Activated effector memory CD4-positive, alpha-beta T cell treated with anti-CD3 and anti-CD28 coated beads, Interleukin-2, amount 50 U/mL, for 16 hours (primary cell): ENCODE measurements around the gene TIA1.
"Not testable (repeated sequence)": the region's sequence is repeated elsewhere in the genome, so short reads cannot be mapped to it uniquely, and the experiment has no call there.

Experiments used
- DNase-seq: peaks from one replicate; pipeline ENCODE4 v3.0.0-alpha.2; 2020

The TIA1 gene

GRCh38 chr2:70248181-70248847 is at the start of gene TIA1:
Gene TIA1, minus strand, starts transcription at chr2:70248628. Its CDS starts 198 bp downstream, at chr2:70248430.
- peak; percentile 99 for DNase-seq

GRCh38 chr2:70297828-70298227 is 49.4 kb upstream of the TIA1 start:
- DNase-seq = not testable (repeated sequence)

GRCh38 chr2:70283500-70284191 is 35.2 kb upstream of the TIA1 start:
- DNase-seq = no peak

- DNase-seq = no peak
Measured at GRCh38 chr2:70282439-70282838, 34.0 kb upstream of the TIA1 start.

- no peak for DNase-seq
Measured at GRCh38 chr2:70280242-70280798, 31.9 kb upstream of the TIA1 start.

GRCh38 chr2:70270323-70270722 is 21.9 kb upstream of the TIA1 start:
- no peak for DNase-seq

- DNase-seq = not testable (repeated sequence)
Measured at GRCh38 chr2:70269422-70270302, 21.2 kb upstream of the TIA1 start.

- DNase-seq = not testable (repeated sequence)
Measured at GRCh38 chr2:70266925-70267324, 18.5 kb upstream of the TIA1 start.

GRCh38 chr2:70261501-70261900 is 13.1 kb upstream of the TIA1 start:
- no peak for DNase-seq

- peak; percentile 65 for DNase-seq
Measured at GRCh38 chr2:70258532-70258875, 10.1 kb upstream of the TIA1 start.

- no peak for DNase-seq
Measured at GRCh38 chr2:70255637-70256314, 7.3 kb upstream of the TIA1 start.

GRCh38 chr2:70250434-70250833 is 2.0 kb upstream of the TIA1 start:
- no peak for DNase-seq

- DNase-seq = no peak
Measured at GRCh38 chr2:70247364-70248180, 856 bp downstream of the TIA1 start.

GRCh38 chr2:70243806-70244584 is 4.4 kb downstream of the TIA1 start:
- no peak for DNase-seq

GRCh38 chr2:70242552-70242951 is 5.9 kb downstream of the TIA1 start:
- no peak for DNase-seq

GRCh38 chr2:70241340-70241739 is 7.1 kb downstream of the TIA1 start:
- DNase-seq = no peak

GRCh38 chr2:70240599-70240998 is 7.8 kb downstream of the TIA1 start:
- DNase-seq = no peak

GRCh38 chr2:70233926-70234325 is 14.5 kb downstream of the TIA1 start:
- no peak for DNase-seq

- DNase-seq = no peak
Measured at GRCh38 chr2:70226781-70227180, 21.6 kb downstream of the TIA1 start.

GRCh38 chr2:70223305-70223704 is 25.1 kb downstream of the TIA1 start:
- not testable (repeated sequence) for DNase-seq

- DNase-seq = no peak
Measured at GRCh38 chr2:70214953-70215549, 33.4 kb downstream of the TIA1 start.
